ENCODE measurements around the gene SLC12A1.

Gene SLC12A1

GRCh38 chr15:48242015-48242414, 35.9 kb downstream of the SLC12A1 start:
- H3K36me3 ChIP-seq (ENCODE audit: control insufficient read depth, insufficient read depth, low read length), result no peaks in the 10 kb centered on the region
- no peaks in the 10 kb centered on the region for H3K4me1 ChIP-seq (ENCODE audit: control insufficient read depth, insufficient read depth, low read length, poor library complexity, severe bottlenecking)
- H3K27ac ChIP-seq (ENCODE audit: low read depth, low read length, severe bottlenecking), result no peak overlapping the region
- H3K9me3 ChIP-seq (ENCODE audit: control insufficient read depth, low read length), result no peaks in the 10 kb centered on the region
- H3K4me3 ChIP-seq (ENCODE audit: extremely low read depth, insufficient read depth, low read length, poor library complexity, severe bottlenecking), result no peak overlapping the region

DNA sequence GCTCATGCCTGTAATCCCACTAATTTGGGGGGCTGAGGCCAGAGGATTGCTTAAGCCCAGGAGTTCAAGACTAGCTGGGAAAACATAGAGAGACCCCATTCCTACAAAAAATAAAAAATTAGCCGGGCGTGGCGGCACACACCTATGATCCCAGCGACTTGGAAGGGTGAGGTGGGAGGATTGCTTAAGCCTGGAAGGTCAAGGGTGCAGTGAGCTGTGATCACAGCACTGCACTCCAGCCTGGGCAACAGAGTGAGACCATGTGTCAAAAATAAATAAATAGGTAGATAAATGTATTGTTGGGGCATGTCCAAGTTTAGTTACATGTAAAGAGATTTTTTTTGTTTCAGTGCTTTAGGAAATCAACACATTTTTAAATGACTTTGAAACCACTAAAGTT, 36.4 kb downstream of the SLC12A1 start:
- Histone ChIP-seq H3K9me3 (ENCODE audit: control insufficient read depth, low read length) (no peaks in the 10 kb centered on the region), H3K4me3 (ENCODE audit: extremely low read depth, insufficient read depth, low read length, poor library complexity, severe bottlenecking) (no peak overlapping the region), H3K27ac (ENCODE audit: low read depth, low read length, severe bottlenecking) (no peak overlapping the region), H3K4me1 (ENCODE audit: control insufficient read depth, insufficient read depth, low read length, poor library complexity, severe bottlenecking) (no peaks in the 10 kb centered on the region), H3K36me3 (ENCODE audit: control insufficient read depth, insufficient read depth, low read length) (no peaks in the 10 kb centered on the region)
- WGBS, 2 experiments (ENCODE audit: insufficient coverage in 2 of 2), result 86 to 91% methylated on average over 1 to 4 of the region's 4 CpGs

DNA sequence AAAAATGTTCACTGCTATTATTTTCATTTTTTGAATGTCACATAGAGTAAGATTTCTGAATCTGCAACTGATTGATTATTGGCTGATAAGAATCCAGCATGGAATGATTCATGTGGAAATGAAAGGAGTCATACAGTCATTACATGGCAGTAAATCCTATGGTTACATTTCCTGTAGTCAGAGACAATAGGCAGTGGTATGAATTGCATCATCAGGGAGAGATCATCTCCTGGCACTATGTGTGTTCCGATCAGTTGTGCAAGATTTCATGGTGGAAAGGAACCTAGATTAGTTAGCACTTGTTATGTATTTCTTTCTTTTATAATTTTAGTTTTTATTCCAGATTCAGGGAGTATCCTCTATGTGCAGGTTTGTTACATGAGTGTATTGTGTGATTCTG, 38.8 kb downstream of the SLC12A1 start:
- WGBS, 2 experiments (ENCODE audit: insufficient coverage in 2 of 2), result 100% methylated on average over 1 of the region's 1 CpG; no CpG with 5 or more reads in 1 of the 2 experiments
- Histone ChIP-seq H3K4me1 (ENCODE audit: control insufficient read depth, insufficient read depth, low read length, poor library complexity, severe bottlenecking) (no peaks in the 10 kb centered on the region), H3K36me3 (ENCODE audit: control insufficient read depth, insufficient read depth, low read length) (no peaks in the 10 kb centered on the region), H3K4me3 (ENCODE audit: extremely low read depth, insufficient read depth, low read length, poor library complexity, severe bottlenecking) (no peak overlapping the region), H3K9me3 (ENCODE audit: control insufficient read depth, low read length) (no peaks in the 10 kb centered on the region), H3K27ac (ENCODE audit: low read depth, low read length, severe bottlenecking) (no peak overlapping the region)

DNA sequence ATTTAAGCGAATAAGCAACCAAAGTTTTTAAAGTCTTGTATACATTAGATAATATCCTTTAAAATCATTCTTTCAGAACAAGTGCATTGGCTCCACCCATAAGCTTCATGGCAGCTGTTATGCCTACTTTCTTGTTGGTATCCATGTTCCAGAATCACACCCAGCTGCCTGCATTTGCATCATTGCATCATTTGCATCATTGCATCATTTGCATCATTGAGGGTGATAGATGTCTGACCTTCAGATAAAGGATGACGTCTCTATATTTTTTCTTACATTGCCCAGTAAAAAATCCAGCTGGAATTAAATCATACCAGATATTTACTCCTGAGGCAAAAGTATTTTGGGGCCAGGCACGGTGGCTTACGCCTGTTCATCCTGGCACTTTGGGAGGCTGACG, 42.3 kb downstream of the SLC12A1 start:
- Histone ChIP-seq H3K4me1 (ENCODE audit: control insufficient read depth, insufficient read depth, low read length, poor library complexity, severe bottlenecking) (no peaks in the 10 kb centered on the region), H3K9me3 (ENCODE audit: control insufficient read depth, low read length) (no peaks in the 10 kb centered on the region), H3K4me3 (ENCODE audit: extremely low read depth, insufficient read depth, low read length, poor library complexity, severe bottlenecking) (no peak overlapping the region), H3K36me3 (ENCODE audit: control insufficient read depth, insufficient read depth, low read length) (no peaks in the 10 kb centered on the region), H3K27ac (ENCODE audit: low read depth, low read length, severe bottlenecking) (no peak overlapping the region)
- 94 to 100% methylated on average over 2 to 3 of the region's 5 CpGs for WGBS, 2 experiments (ENCODE audit: insufficient coverage in 2 of 2)

- no peak overlapping the region for H3K27ac ChIP-seq (ENCODE audit: low read depth, low read length, severe bottlenecking)
- WGBS, 2 experiments (ENCODE audit: insufficient coverage in 2 of 2), result 58 to 77% methylated on average over 4 of the region's 6 CpGs
- H3K36me3 ChIP-seq (ENCODE audit: control insufficient read depth, insufficient read depth, low read length), result no peaks in the 10 kb centered on the region
- no peaks in the 10 kb centered on the region for H3K4me1 ChIP-seq (ENCODE audit: control insufficient read depth, insufficient read depth, low read length, poor library complexity, severe bottlenecking)
- no peaks in the 10 kb centered on the region for H3K9me3 ChIP-seq (ENCODE audit: control insufficient read depth, low read length)
- no peak overlapping the region for H3K4me3 ChIP-seq (ENCODE audit: extremely low read depth, insufficient read depth, low read length, poor library complexity, severe bottlenecking)
Observed at GRCh38 chr15:48250640-48251076, 44.6 kb downstream of the SLC12A1 start.

- Histone ChIP-seq H3K4me3 (ENCODE audit: extremely low read depth, insufficient read depth, low read length, poor library complexity, severe bottlenecking) (no peak overlapping the region), H3K9me3 (ENCODE audit: control insufficient read depth, low read length) (no peaks in the 10 kb centered on the region), H3K4me1 (ENCODE audit: control insufficient read depth, insufficient read depth, low read length, poor library complexity, severe bottlenecking) (no peaks in the 10 kb centered on the region), H3K36me3 (ENCODE audit: control insufficient read depth, insufficient read depth, low read length) (no peaks in the 10 kb centered on the region), H3K27ac (ENCODE audit: low read depth, low read length, severe bottlenecking) (no peak overlapping the region)
- 88 to 100% methylated on average over 1 to 3 of the region's 4 CpGs for WGBS, 2 experiments (ENCODE audit: insufficient coverage in 2 of 2)
Observed at GRCh38 chr15:48253172-48253571, 47.1 kb downstream of the SLC12A1 start.

GRCh38 chr15:48265135-48265534, 59.0 kb downstream of the SLC12A1 start:
- no peaks in the 10 kb centered on the region for H3K4me1 ChIP-seq (ENCODE audit: control insufficient read depth, insufficient read depth, low read length, poor library complexity, severe bottlenecking)
- no peaks in the 10 kb centered on the region for H3K9me3 ChIP-seq (ENCODE audit: control insufficient read depth, low read length)

DNA sequence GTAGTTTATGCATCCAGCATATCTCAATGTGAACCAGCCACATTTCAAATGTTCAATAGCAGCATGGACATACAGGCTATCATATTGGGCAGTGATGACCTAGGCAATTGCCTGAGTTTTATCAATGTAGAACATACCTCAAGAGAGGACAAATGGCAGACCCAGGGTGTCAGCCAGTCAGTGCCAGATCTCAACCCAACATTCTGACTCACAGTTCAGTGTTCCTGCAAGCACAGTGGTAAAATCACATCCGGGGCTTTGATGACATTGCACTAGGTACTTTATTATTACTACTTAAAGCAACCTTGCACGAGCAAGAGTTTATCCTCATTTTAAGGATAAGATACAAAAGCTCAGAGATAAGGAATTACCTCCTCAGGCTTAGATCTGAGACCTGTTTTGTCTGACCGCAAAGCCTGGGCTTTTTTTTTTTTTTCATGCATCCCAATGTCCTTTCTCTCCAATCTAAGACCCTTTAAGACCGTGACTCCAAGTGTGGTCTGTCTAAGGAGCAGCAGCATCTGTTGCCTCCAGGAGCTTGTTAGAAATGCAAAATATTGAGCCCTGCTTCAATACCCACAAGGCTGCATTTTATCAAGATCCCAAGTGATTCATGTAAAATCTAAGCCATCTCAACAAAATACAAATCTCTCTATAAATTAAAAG, 60.1 kb downstream of the SLC12A1 start:
- Histone ChIP-seq H3K9me3 (ENCODE audit: control insufficient read depth, low read length) (no peaks in the 10 kb centered on the region), H3K4me1 (ENCODE audit: control insufficient read depth, insufficient read depth, low read length, poor library complexity, severe bottlenecking) (no peaks in the 10 kb centered on the region), H3K27ac (ENCODE audit: low read depth, low read length, severe bottlenecking) (no peak overlapping the region), H3K4me3 (ENCODE audit: extremely low read depth, insufficient read depth, low read length, poor library complexity, severe bottlenecking) (no peak overlapping the region), H3K36me3 (ENCODE audit: control insufficient read depth, insufficient read depth, low read length) (no peaks in the 10 kb centered on the region)
- 88% methylated on average over 2 to 4 of the region's 4 CpGs for WGBS, 2 experiments (ENCODE audit: insufficient coverage in 2 of 2)

More at GRCh38 chr15:48265135-48265534, 59.0 kb downstream of the SLC12A1 start:
- no CpG with 5 or more reads among the region's 1 CpG for WGBS, 2 experiments (ENCODE audit: insufficient coverage in 2 of 2)
- no peak overlapping the region for H3K27ac ChIP-seq (ENCODE audit: low read depth, low read length, severe bottlenecking)
- H3K4me3 ChIP-seq (ENCODE audit: extremely low read depth, insufficient read depth, low read length, poor library complexity, severe bottlenecking), result no peak overlapping the region
- H3K36me3 ChIP-seq (ENCODE audit: control insufficient read depth, insufficient read depth, low read length), result no peaks in the 10 kb centered on the region

DNA sequence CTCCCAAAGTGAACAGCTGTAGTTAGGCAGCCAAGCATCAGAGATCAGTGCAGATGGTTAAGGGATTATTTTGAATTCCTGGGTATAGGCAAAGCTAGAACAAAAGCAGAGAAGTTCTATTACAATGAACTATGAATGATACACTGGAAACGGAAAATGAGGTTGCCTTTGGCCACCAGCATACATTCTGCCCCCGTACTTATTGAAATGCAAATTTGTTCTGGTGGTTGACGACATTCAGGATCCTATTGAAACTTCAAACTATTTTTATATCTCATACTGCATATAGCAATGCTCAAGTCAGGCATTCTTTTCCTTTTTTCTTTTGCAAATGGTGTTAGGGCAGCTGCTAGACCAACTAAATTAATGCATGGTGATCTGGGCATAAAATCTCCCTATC, 61.7 kb downstream of the SLC12A1 start:
- Histone ChIP-seq H3K27ac (ENCODE audit: low read depth, low read length, severe bottlenecking) (no peak overlapping the region), H3K9me3 (ENCODE audit: control insufficient read depth, low read length) (no peaks in the 10 kb centered on the region)
- 61% methylated on average over 3 of the region's 3 CpGs; no CpG with 5 or more reads in 1 of the 2 experiments for WGBS, 2 experiments (ENCODE audit: insufficient coverage in 2 of 2)

GRCh38 chr15:48273049-48273448, 66.9 kb downstream of the SLC12A1 start:
- 79 to 84% methylated on average over 3 to 4 of the region's 4 CpGs for WGBS, 2 experiments (ENCODE audit: insufficient coverage in 2 of 2)
- Histone ChIP-seq H3K27ac (ENCODE audit: low read depth, low read length, severe bottlenecking) (no peak overlapping the region), H3K4me1 (ENCODE audit: control insufficient read depth, insufficient read depth, low read length, poor library complexity, severe bottlenecking) (no peaks in the 10 kb centered on the region), H3K4me3 (ENCODE audit: extremely low read depth, insufficient read depth, low read length, poor library complexity, severe bottlenecking) (no peak overlapping the region), H3K36me3 (ENCODE audit: control insufficient read depth, insufficient read depth, low read length) (no peaks in the 10 kb centered on the region), H3K9me3 (ENCODE audit: control insufficient read depth, low read length) (no peaks in the 10 kb centered on the region)

More for the DNA sequence above, 61.7 kb downstream of the SLC12A1 start:
- Histone ChIP-seq H3K36me3 (ENCODE audit: control insufficient read depth, insufficient read depth, low read length) (no peaks in the 10 kb centered on the region), H3K4me1 (ENCODE audit: control insufficient read depth, insufficient read depth, low read length, poor library complexity, severe bottlenecking) (no peaks in the 10 kb centered on the region), H3K4me3 (ENCODE audit: extremely low read depth, insufficient read depth, low read length, poor library complexity, severe bottlenecking) (no peak overlapping the region)

- no peaks in the 10 kb centered on the region for H3K4me1 ChIP-seq (ENCODE audit: control insufficient read depth, insufficient read depth, low read length, poor library complexity, severe bottlenecking)
- H3K27ac ChIP-seq (ENCODE audit: low read depth, low read length, severe bottlenecking), result no peak overlapping the region
- no peak overlapping the region for H3K4me3 ChIP-seq (ENCODE audit: extremely low read depth, insufficient read depth, low read length, poor library complexity, severe bottlenecking)
- no peaks in the 10 kb centered on the region for H3K36me3 ChIP-seq (ENCODE audit: control insufficient read depth, insufficient read depth, low read length)
- H3K9me3 ChIP-seq (ENCODE audit: control insufficient read depth, low read length), result no peaks in the 10 kb centered on the region
Observed at GRCh38 chr15:48278666-48279065, 72.6 kb downstream of the SLC12A1 start.

Data from mesodermal cell (in vitro differentiated cells).